ENCODE measurements around the gene SIGLEC11.
"Not testable (repeated sequence)": the region's sequence is repeated elsewhere in the genome, so short reads cannot be mapped to it uniquely, and the experiment has no call there.

Gene SIGLEC11

DNA sequence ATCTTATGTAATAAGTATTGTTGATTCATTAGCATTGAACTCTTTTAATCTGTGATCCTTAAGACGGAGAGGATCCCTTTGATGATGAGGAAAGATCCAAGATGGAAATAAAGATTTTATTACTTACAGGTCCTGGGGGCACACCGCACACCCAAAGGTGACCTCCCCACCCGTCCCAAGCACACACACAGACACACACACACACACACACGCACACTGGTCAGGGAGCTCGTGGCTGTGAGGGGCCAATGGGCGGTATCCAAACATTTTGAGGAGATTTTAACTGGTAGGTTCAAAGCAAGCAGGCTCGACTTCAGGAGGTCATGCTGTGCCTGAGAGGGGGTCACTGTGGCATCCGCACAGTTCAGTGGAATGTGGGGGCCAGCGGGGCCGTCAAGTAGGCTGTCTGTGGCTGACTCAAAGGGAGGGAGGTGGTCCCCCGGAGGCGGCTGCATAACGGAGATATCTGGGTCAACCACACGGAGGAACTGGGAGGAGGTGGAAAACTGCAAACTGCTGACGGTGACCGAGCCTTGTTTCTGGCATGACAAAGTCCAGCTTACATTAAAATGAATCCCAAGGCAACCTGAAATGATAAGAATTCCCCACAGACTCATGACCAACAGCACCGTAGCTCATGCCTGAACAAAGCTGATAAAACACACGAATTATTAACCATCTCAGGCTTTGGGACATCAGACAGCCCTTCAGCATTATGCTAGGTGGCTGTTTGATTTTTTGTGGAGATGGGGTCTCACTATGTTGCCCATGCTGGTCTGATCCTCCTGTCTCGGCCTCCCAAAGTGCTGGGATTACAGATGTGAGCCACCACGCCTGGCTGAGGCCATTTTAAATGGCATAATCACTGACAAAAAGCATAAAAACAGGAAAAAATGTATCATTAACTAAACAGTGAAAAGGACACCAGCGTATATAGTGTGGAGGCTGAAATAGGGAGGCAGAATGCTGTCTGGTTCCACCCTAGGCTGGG, 20.9 kb upstream of the SIGLEC11 start:
- DNase-seq: peak; percentile 37

DNA sequence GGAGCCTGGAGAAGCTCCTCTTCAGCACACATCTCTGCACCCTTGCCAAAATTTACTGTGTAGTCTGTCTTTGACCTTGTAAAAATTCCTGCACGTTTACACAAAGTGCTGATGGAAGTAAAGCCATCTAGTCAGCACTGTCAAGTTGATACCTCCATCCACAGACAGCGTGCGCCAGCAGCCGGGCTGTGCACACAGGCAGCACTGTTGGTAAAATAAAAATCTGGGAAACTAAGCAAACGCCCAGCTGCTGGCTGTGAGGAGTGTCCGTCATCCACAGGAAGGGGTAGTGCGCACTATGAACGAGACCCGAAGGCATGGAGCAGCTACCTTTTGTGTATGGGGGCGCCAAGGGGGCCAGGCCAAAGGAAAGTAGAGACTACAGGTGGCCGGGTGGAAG, 17.4 kb upstream of the SIGLEC11 start:
- DNase-seq: no peak

DNA sequence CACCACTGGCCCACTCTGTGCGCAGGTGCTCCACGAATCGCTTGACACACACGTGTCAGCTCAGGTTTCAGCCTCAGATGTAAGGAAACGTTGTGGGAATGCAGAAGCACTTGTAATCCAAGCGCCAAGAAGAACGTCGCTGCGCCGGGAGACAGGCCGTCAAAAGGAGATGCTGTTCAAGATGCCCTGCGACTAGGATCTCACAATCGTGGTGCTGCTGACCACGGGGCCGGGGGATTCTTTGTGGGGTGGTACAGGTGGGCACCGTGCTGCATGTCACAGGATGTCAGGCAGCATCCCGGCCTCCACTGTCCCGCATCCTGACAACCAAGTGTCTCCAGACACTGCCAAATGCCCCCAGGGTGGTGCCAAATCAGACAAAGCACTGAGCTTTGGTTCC, 16.9 kb upstream of the SIGLEC11 start:
- no peak for DNase-seq

DNA sequence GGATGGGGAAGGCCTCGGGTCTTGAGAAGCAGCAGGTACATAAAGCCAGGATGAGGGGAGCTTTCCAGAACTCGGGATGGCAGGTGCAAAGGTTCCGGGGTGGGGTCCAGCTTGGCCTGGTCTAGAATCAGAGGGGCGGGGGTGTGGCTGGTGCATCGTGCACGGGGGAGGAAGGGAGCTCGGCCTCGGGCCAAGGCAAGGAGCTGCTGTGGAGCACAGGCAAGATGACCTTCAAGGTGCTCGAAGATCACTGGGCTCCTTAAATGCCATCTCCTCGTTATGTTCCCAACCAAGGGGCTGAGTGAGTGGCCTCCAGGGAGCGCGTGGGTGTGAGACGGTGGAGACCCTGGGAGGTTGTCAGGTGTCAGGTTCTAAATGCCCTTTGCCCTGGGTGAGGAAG, 16.1 kb upstream of the SIGLEC11 start:
- no peak for DNase-seq

DNA sequence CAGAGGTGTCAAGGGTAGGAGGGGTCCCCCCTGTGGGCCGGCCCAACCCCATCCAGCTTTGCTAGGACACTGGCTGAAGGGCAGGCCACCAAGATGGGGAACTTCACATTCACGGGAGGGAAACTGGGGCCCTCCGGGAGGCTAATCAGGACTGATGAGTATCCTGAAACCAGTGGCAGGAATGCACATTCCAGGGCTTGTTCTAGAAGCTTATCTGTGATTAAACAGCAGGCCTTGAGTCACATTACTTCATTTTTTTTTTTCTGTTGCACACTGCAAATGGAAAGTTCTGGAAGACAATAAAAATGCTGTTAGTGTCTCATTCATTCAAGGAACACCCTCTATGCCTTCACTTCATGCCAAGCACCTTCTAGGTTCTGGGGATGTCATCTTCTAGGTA, 15.5 kb upstream of the SIGLEC11 start:
- no peak for DNase-seq

DNA sequence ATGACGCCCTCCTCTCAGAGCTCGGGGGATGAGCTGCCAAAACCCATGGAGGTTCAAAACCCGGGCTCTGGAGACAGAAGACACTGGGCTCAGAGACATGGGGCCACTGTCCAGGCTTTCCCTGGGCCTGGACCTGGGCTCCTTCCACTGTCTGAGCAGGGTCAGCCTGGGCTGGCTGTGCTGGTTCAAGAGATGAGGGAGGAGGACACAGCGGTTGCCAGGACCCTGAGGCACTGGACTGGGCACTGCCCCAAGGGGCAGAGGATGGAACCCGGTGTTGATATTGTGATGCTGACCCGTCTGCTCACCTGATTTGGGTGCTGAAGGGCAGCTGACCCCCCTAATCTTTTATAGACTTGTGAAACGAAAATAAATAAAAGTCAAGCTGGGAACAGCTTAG, 14.1 kb upstream of the SIGLEC11 start:
- no peak for DNase-seq

DNA sequence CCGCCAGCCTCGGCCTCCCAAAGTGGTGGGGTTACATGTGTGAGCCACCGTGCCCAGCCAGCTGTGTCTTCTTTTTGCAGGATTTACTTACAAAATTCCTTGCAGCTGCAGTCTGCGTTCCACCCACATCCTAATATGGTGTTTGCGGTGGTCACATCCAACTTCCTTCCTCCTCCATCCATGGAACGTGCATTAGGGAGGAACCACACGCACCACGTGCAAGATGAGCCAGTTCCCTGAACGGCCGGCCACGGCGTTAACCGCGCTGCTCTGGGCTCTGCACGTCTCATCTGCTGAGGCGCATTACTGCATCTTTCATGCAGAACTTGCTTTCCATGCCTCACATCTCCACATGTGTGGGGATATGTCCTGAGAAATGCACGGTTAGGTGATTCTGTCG, 13.0 kb upstream of the SIGLEC11 start:
- DNase-seq: no peak

DNA sequence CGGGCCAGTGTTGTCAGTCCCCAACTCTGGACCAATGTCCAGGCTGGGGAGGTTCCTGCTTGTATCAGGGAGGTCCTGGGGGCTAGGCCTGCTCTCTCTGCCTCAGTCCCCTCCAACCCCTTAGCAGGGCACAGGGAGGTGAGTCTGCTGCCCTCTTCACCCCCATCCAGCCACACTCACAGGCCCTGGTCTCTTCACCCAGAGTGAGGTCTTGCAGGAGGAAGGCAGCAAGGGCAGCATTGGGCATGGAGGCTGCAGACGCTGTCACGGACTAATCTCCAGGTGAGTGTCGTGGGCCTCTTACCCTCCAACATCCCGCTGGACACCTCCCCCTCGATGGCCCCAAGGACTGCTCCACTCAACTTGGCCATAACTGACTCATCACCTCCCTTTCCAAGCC, 11.9 kb upstream of the SIGLEC11 start:
- no peak for DNase-seq

DNA sequence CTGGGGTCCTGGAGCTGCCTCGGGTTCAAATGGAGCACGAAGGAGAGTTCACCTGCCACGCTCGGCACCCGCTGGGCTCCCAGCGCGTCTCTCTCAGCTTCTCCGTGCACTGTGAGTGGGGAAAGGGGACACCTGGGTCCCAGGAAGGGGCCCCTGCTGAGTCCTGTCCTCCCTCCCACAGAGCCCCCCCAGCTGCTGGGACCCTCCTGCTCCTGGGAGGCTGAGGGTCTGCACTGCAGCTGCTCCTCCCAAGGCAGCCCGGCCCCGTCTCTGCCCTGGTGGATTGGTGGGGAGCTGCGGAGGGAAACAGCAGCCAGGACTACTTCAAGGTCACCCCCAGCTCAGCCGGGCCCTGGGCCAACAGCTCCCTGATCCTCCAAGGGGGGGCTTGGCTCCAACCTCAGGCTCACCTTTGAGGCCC, 11.0 kb upstream of the SIGLEC11 start:
- no peak for DNase-seq

DNA sequence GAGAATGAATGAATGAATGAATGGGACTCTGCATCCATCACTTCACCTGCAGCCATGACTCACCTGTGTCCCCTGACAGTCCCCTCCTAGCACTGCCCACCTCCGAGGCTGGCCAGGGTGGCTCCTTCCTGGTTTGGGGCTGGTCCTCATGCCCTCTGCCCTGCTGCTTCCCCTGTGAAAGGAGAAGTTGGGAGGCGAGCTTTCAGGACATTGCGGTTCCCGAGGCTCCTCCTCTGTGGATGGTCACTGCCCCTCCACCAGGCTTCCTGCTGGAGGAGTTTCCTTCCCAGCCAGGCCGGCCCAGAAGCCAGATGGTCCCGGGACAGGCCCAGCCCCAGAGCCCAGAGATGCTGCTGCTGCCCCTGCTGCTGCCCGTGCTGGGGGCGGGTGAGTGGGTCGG, 8.4 kb upstream of the SIGLEC11 start:
- DNase-seq: not testable (repeated sequence)

DNA sequence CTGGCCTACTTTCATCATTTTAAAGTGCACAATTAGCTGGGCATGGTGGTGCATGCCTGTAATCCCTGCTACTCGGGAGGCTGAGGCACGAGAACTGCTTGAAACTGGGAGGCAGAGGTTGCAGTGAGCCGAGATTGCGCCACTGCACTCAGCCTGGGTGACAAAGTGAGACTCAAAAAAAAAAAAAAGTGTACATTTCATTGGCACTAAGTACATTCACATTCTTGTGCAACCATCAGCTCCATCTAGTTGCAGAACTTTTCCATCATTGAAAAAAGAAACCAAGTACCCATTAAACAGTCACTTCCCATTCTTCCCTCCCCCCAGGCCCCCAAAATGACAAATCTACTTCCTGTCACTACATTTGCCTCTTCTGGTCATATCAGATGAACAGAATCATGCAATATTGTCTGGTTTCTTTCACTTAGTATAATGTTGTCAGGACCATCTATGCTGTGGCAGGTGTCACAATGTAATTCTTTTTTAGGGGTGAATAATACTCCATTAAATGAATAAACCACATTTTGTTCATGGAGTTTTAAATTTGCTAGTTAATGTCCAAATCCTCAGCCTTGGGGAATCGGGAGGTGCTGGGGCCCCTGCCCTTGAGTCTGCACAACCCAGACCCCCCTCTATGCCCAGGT, 7.4 kb upstream of the SIGLEC11 start:
- no peak for DNase-seq

DNA sequence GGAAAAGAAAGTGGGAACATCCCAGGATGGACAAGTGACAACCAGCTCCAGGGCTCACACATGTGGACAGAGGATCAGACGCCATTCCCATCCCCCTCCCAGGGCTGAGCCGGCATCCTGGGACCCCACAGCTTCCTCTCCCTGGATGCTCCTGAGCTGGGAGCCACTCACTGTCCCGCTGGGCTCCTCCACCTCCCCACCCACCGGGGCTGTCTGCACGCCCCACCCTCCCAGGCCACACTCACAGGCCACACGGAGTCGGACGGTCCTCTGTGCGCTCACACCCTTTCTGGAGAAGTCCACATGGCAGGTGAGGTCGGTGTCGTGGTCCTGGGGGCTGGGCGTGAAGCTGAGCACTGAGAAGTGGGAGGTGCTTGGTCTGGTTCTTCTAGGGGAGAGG, 1.1 kb downstream of the SIGLEC11 start:
- not testable (repeated sequence) for DNase-seq

DNA sequence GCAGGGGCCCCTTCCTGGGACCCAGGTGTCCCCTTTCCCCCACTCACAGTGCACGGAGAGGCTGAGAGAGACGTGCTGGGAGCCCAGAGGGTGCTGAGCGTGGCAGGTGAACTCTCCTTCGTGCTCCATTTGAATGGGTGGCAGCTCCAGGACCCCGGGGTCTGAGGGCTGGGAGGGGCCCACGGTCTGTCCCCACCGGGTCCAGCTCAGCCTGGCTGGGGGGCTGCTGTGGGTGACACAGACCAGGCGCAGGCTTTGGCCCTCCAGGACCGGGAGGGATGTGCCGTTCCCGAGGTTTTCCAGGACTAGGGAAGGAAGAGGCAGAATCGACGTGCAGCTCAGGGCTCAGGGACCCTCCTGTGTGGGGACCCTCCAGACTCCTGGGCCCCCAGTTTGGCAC, 2.4 kb downstream of the SIGLEC11 start:
- DNase-seq: not testable (repeated sequence)

DNA sequence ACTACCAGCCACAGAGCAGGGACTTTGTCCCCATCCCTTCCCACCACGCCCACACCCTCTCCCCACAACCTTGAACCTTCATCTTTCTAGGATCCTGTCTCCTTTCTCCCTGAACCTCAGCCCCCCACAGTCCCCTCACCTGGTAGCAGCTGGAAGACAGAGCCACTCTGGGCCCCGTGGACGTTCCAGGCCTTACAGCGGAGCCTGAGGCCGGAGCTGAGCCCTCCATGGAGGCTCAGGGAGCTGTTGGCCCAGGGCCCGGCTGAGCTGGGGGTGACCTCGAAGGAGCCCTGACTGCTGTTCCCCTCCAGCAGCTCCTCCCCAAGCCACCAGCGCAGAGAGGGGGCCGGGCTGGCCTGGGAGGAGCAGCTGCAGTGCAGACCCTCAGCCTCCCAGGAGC, 2.8 kb downstream of the SIGLEC11 start:
- not testable (repeated sequence) for DNase-seq

DNA sequence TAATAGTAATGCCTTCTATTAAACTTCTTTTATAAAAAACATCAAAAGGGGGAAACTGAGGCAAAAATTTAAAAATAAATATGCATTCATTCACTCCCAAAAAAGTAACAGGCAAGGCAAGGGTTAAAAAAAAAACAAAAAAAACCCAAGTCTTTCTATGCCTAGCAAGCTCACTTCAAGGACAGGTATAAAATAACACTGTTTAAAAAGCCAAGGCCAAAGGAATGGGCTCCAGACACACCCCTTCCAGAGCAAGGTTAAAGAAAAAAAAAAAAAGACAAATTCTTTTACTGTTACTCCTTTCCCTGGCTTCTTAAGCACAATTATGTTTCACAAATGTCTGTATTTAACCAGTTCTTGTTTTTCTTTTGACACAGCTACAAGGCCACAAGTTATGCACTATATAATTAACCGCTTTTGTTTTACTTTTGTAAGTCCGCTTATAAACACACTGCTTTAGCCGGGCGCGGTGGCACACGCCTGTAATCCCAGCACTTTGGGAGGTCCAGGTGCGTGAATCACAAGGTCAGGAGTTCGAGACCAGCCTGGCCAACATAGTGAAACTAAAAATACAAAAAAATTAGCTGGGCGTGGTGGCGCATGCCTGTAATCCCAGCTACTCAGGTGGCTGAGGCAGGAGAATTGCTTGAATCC, 3.6 kb downstream of the SIGLEC11 start:
- no peak for DNase-seq

DNA sequence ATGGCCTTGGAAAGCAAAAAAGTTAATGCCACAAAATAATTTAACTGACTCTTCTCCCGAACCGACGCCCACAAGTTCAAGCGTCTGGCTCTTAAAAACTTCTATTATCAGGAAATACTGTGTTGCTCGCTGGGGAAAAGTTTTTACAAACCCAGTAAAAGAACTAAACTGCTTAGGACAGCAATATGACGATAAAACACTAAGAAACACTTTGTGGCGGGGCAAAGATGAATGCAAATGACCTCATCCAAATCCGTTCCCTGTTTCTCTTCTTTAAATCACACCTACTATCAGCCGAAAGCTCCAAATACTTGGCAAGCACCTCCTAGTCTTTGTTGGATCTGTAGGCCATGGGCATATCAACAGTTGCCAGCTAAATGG, 4.9 kb downstream of the SIGLEC11 start:
- no peak for DNase-seq

DNA sequence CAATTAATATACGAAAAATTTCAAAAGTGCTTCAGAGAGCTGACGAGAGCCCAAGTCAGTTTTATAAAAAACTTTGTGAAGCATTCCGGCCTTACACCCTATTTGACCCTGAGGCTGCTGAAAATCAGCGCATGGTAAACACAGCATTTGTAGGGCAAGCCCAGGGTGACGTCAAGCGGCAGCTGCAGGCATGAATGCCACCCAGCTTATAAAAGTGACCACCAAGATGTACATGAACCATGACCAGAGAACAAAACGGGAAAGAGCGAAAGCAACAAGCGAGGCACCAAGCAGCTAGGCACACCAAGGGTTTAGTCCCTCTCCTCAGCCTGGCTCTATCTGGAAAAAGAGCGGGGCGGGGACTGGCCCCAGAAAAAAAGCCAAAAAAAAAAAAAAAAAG, 6.0 kb downstream of the SIGLEC11 start:
- DNase-seq: no peak

DNA sequence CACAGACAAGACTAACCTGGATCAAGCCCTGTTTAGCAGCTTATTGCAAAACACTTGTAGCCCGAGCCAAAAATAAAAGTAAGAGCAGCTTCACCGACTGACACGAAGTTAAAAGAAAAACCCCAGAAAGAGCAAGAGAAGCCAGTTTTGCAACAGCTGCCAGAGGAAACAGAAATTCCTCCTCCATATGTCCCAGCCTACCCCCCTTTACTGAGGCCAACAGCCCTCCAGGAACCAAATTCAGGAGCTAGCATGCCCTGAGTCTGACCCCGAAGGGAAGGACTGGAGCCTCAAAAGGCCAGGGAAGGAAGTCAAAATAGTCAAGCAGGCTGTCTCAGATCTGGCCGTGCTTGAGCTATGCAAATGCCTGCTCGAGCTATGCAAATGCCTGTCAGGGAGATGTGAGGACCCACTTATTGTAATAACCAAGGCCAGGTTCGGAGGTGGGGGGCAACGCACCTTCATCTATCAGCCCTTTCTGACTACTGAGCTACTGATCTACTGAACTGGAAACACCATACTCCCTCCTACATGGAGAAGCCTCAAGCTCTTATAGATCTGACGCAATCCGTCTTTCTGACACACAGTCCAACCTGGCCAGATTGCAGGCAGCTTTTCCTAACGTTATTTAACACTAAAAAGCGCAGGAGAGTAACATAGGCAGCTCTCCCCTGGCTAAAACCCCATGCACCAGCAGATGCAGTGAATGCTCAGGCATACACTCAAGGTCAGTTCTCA, 6.7 kb downstream of the SIGLEC11 start:
- no peak for DNase-seq

DNA sequence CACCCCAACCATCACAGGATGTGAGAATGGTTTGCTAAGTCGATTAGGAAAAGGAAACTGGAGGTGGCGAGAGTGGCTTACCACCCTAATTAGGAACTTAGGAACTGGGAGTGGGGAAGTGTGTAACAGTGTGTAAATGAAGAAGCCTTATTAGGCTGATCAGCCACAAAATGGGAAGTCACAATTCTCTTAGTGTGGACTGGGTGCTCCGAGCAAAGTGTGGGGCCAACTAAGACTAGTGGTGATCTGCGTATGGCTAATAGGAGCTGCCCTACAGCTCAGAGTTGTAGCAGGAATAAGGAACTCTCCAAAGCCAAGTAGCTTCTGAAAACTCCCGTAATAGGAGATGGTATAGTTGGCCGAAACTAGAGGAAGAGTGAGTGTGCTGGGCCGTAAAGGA, 7.6 kb downstream of the SIGLEC11 start:
- no peak for DNase-seq

DNA sequence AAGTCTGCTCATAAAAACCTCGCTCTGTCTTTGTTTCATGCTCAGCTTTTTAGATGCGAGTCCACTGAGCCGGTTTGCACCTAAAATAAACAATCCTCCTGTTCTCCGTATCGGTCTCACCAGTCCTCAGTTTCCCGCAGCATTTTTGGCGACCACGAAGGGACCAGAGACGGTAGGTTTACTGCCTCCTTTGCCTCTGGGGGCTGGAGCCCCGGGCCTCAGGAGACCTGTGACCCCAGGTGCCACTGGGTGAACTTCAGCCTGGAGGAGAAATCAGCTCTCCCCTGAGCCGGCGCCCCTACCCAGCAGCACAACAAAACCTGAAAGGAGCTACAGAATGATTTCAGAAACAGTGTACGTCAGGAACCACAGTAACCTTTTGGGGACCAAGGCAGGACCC, 8.1 kb downstream of the SIGLEC11 start:
- no peak for DNase-seq

DNA sequence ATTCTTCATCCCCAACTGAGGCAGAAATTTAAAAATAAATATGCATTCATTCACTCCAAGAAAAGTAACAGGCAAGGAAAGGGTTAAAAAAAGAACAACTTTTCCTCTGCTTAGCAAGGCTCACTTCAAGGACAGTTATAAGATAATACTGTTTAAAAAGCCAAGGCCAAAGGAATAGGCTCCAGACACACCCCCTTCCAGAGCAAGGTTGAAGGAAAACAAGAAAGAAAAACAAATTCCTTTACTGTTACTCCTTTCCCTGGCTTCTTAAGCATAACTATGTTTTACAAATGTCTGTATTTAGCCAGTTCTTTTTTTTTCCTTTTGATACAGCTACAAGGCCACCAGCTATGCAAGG, 8.5 kb downstream of the SIGLEC11 start:
- no peak for DNase-seq

DNA sequence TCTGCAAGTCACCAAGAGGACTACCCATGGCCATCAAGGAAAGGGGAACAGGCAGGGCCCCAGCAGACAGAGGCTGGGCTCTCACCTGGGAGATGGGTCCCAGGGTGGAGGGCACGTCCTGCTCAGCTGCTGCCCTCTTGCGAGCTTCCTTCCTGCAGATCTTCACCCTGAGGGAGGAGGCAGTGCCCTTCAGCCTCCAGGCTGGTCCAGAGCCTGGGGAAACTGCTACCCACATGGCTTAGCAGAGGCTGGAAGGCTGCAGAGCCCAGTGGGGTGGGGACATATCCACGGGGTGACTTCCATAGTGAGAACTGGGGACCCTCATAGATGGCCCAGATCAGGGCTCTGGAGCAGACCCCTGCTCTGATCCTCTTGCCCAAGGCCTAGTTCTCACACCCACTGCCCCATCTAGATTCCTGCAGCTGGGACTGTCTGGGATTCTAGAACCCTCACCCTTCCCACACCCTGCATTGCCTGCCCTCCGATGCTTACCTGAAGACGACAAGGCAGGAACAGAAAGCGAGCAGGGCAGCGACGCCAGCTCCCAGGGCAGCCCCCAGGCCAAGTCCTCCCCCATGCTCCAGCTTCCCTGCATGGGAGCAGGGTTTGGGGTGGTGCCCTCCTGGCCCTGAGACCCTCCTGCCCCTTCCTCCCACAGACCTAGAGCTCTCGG, 9.0 kb downstream of the SIGLEC11 start:
- DNase-seq: no peak

Data from OCI-M1 (cell line).